Measurements from ENCODE around the gene TMEM163.
"Not testable (repeated sequence)": the region's sequence is repeated elsewhere in the genome, so short reads cannot be mapped to it uniquely, and the experiment has no call there.

The TMEM163 gene

GRCh38 chr2:134479696-134480330 lies 239.0 kb downstream of the TMEM163 start:
- DNase-seq: no peak

GRCh38 chr2:134476982-134477381 lies 241.8 kb downstream of the TMEM163 start:
- DNase-seq: not testable (repeated sequence)

DNA sequence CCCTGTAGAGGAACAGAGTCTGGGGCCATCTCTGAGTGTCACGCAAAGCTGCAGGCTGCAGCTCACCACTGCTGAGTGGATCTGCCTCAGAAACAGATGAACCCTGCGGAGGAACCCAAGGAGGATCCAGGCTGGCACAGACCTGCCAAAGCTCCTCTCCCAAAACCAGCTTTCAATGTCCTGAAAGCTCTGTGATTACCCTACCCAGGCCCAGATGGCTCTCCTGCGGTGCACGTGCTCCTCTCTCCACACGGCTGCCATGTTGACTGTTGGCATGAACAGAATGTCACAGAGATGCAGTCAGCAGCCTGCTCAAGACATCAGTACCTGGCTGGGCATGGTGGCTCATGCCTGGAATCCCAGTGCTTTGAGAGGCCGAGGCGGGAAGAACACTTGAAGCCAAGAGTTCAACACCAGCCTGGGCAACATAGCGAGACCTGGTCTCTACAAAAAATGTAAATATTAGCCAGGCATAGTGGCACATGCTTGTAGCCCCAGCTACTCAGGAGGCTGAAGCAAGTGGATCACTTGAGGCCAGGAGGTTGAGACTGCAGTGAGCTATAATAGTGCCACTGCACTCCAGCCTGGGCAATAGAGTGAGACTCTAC lies 248.1 kb downstream of the TMEM163 start:
- DNase-seq: no peak

DNA sequence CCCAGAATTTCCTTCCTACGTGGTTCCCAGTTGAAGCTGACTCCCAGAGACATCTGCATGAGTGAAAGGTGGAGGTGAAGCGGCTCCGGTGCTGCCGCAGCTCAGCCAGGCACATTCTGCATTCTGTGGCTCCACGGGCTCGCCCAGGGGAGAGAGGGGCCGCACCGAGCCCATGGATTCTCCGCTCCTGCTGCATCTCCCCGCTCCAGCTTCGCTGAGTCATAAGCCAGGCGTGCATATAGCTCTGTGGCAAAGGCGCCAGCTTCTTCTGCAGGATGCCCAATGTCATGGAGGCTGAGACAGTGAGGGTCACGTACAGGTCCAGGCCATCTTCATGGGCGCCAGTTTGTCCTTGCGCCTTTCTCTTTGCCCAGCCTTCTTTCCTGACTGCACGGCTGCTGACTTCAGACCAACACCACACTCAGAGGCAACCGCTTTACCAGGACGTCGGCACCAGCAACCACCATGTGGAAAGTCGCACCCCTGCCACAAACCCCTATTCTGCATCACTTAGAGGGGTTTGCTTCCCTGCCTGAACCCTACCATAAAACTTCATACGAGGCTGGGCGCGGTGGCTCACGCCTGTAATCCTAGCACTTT lies 249.2 kb downstream of the TMEM163 start:
- DNase-seq: no peak

DNA sequence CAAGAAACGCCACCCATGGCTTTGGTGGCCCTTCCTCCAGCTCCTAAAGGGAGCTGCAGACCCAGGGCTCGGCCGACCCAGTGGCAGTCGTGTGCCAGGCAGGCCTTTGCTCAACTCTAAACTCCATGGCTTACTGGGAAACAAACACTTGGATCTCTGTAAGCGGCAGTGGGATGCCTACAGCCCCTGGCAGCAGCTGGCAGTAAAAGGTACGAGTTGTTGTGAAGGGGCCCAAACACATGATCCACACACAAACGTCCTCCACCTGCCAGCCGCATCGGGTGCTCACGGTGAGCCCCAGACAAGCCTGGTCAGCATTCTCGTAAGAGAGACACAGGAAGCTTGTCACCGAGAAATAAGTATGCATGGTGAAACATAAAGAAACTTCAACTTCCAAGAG lies 250.0 kb downstream of the TMEM163 start:
- DNase-seq: no peak

DNA sequence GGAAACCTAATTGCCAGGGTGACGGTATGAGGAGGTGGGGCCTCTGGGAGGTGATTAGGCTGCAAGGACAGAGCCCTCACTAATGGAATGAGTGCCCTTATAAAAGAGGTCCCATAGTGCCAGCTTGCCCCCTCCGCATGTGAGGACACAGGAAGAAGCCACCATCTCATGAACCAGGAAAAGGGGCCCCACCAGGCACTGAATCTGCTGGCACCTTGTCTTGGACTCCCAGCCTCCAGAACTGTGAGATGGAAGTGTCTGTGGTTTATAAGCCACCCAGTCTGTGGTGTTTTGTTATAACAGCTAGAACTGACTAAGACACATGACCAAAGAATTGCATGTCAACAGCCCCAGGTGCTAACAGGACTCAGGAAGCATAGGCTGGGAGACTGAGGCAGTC lies 250.6 kb downstream of the TMEM163 start:
- DNase-seq: no peak

- DNase-seq: peak in 1 of 5 experiments; percentile 19
These were observed 252.7 kb downstream of the TMEM163 start for GRCh38 chr2:134466141-134466540.

- DNase-seq: no peak
These were observed 253.3 kb downstream of the TMEM163 start for GRCh38 chr2:134465228-134466105.

DNA sequence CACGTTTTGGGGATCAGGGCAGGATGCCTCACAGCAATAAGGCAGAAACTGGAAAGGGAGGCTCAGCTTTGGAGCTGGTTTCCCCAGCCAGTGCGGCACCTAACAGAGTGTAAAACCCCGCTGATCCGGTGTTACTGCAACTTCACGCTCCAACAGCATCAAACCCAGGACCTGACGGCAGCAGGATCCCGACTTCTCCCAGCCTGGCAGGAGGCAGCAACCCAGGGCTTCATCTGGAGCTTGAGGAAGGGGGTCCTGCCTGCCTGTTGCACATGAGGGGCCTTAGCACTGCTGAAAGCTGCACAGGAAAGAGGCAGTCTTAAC lies 255.1 kb downstream of the TMEM163 start:
- DNase-seq: no peak

- DNase-seq: no peak
These were observed 255.8 kb downstream of the TMEM163 start for GRCh38 chr2:134462791-134463698.

- DNase-seq: no peak
These were observed 256.5 kb downstream of the TMEM163 start for GRCh38 chr2:134462275-134462674.

GRCh38 chr2:134461511-134461910 lies 257.3 kb downstream of the TMEM163 start:
- no peak for DNase-seq

- peak in 1 of 5 experiments; percentile 22 for DNase-seq
These were observed 258.2 kb downstream of the TMEM163 start for GRCh38 chr2:134460583-134460998.

DNA sequence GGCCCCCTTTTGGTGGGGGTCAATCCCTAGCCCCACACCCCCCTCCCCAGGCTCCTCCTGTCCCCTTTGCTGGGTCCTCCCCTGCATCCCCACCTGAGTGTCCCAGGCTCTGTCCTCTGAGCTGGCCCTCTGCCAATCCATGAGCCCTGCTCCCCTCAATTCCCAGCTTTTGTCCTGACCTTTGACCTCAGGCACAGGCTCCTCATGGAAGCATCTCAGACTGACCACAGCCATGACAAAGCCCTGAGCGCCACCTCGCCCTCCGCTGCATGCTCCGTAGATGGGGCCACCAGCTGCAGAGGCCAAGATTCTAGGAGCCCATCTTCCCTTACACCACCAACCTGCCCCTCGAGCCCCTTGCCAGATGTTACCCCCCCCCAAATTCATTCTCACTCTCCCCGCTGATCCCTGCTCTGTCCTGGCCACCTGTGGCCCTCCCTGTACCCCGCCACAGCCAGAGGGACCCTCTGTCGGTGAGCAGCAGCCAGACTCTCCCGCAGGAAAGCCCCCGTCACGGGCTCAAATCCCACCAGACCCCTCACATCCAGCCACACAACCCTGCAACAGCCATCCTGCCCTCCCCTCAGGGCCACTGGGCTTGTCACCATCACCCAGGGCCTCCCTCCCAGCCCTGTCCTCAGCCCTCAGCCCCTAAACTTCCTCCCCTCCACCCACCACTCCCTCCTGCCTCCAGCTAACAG lies 258.9 kb downstream of the TMEM163 start:
- DNase-seq: no peak

DNA sequence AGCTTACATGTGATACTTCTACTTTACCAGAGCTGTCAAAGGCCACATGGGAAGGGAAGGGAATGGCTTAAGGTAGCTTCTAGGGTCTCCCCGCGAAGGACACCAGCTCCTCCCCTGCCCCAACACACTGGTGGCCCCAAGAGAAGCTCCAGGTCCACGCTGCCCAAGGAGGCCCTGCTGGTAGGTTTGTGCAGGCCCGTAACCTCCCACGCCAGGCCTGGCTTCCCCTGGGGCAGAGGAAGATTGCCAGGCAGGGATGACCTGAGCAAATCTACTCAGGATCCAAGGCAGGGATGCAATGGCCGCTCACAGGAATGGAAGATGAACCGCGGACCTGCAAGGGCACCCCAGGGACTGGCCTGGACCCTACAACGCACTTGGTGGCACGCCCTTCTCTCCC lies 259.9 kb downstream of the TMEM163 start:
- DNase-seq: no peak

DNA sequence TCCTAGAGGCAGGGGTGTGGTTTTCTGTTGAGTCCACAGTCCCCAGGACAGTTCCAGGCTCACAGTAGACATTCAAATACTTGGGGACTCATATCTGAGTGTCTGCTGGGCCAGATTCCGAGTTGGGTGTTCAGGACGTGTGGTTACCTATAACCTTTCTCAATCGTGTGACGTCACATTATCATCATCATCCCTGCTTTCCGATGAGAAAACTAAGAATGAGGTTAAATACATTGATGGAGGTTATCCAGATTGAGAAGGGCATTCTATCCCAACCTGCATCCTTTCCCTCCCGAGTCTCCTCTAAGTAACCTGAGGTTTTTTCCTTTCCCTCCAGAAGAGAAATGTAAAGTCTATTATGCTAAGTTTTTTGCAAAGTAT lies 260.3 kb downstream of the TMEM163 start:
- no peak for DNase-seq

DNA sequence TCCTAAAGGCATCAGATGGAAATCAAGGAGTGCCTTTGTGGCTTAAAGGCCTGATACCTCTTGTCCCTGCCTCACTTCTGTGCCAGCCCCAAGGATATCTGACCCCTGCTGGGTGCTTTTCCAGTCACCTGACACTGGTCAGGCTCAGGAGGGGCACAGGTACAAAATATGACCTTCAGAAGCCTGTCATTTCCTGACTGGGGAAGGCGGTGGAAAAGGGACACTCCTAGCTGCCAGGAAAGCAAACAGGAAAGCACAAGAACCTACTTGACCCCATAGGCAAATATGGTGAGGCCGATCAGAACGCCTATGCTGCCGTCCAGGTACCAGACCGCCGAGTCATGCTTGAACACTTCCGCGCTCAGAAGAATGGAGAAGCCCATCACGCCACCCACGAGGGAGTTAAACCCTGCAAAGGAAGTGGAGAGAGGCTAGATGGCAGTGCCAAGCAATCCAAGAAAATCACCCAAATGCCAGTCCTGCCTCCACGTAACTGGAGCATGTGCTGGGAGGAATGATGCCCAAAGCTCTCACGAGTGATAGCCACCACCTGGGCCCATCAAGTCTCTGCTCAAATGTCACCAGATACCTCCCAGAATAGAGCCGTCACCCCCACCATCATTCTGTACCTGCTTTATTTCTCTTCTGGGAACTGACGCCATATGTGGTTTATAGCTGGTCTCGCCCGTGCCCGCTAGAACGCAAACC lies 260.9 kb downstream of the TMEM163 start:
- no peak for DNase-seq

GRCh38 chr2:134457353-134457752 lies 261.4 kb downstream of the TMEM163 start:
- no peak for DNase-seq

GRCh38 chr2:134455426-134455825 lies 263.4 kb downstream of the TMEM163 start:
- no peak for DNase-seq

GRCh38 chr2:134454931-134455330 lies 263.9 kb downstream of the TMEM163 start:
- DNase-seq: no peak

DNA sequence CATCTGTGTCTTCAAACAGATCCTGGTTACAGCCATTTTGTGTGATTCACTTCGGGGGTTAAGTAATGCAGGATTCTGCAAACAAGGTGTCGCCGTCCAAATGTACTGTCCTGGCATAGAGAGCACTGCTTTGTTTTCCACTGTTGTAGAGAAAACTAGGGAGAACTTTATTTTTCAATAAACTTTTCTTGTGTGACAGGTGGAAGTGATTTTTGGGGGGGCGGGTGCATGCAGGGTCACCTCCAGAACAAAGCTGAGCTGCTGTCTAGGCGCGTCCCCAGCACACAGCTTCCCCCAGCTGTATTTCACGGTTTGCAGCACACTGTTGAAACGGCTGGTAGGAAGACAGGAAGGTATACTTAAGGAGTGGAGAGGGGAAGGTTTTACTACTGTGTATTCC lies 264.4 kb downstream of the TMEM163 start:
- no peak for DNase-seq

Data from T-helper 2 cell (primary cell).